ENCODE results near the gene LMTK3.
A peak's percentile ranks its signal among the peaks of the same experiment; 100 is the strongest.

LMTK3 gene

DNA sequence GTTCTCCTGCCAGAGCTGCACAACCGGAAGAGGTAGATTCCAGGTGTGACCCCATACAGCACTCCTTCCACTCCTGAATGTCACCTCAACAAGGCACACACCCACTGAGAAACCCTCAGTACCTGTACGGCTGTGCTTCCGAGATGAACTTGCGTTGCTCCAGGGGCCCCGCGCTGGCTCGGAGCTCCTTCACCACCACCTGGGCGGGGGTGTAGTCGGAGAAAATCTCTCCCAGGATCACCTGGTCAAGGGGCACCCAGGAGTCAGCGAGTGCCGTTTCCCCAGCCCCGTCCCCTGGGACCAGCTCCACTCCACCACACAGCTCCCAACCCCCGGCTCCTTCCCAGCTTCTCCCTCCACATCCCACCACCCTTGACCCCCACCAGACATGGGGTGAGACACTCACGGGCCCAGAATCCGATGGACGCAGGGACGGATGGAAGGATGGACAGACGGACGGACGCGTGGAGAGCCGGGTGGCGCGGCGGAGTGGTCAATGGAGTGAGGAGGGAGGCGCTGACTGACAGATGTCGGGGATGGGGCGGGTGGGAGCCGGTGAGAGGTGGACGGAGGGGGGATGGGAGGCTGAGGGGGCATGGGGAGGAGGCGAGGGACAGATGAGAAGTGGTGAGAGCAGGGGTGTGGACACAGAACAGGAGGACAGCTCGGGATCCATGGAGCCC is 2.8 kb downstream of the LMTK3 start:
- no peak for DNase-seq (ENCODE audit: low read depth in 2 of 2)

DNA sequence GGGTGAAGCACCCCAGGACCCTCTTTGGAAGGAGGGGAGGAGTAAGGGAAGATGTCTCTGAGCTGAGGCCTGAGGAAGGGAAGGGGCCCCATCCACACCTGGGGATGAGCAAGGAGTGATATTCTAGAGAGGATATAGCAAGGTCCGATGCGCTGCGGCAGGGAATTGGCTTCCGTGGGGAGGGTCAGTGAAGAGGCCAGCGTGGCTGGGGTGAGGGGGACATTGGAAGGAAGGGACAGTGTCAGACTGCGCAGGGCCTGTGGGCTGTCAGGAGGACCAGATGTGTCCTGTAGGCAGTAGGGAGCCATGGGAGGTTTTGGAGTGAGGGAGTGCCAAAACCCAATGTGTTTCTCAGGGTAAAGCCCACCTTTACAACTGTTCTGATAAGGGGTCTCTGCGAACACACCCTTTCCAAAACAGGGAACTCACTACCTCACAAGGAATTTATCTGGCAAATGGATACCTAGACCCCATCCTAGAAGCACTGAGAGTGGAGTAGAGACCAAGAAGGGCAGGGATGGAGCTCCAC is 3.7 kb downstream of the LMTK3 start:
- DNase-seq (ENCODE audit: low read depth in 2 of 2): no peak

GRCh38 chr19:48506138-48506733 is 5.4 kb downstream of the LMTK3 start:
- no peak for DNase-seq (ENCODE audit: low read depth in 2 of 2)

GRCh38 chr19:48502350-48503018 is 9.2 kb downstream of the LMTK3 start:
- DNase-seq (ENCODE audit: low read depth in 2 of 2): no peak

DNA sequence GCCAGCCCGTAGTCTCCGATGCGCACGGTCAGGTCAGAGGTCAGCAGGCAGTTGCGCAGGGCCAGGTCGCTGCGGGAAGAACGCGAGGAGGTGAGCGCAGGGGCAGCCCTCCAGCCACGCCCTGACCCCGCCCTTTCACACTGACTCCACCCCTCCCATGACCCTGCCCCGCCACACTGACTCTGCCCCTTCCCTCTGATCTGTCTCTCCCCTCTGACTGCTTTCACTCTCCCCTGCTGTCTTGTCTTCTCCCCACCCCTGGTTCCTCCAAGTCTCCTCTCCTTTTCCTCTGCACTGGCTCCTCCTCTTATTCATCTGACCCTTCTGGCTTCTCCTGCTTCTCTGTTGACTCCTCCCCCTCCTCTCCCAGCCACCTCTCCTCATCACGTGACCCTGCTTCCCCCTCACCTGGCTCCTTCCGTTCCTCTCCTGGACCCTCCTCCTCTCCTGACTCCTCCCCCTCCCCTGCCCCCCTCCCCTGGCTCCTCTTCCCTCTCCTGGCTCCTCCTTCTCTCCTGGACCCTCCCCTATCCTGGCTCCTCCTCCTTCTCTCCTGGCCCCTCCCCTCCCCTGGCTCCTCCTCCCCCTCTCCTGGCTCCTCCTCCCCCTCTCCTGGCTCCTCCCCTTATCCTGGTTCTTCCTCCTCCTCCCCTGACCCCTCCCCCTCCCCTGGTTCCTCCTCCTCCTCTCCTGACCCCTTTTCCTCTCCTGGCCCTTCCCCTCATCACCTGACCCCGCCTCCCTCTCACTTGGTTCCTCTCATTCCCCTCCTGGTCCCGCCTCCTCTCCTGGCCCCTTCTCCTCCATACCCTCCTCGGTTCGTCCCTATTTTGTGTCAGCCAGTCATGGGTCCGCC is 9.9 kb downstream of the LMTK3 start:
- DNase-seq (ENCODE audit: low read depth in 2 of 2): peak; percentile 65 to 66

DNA sequence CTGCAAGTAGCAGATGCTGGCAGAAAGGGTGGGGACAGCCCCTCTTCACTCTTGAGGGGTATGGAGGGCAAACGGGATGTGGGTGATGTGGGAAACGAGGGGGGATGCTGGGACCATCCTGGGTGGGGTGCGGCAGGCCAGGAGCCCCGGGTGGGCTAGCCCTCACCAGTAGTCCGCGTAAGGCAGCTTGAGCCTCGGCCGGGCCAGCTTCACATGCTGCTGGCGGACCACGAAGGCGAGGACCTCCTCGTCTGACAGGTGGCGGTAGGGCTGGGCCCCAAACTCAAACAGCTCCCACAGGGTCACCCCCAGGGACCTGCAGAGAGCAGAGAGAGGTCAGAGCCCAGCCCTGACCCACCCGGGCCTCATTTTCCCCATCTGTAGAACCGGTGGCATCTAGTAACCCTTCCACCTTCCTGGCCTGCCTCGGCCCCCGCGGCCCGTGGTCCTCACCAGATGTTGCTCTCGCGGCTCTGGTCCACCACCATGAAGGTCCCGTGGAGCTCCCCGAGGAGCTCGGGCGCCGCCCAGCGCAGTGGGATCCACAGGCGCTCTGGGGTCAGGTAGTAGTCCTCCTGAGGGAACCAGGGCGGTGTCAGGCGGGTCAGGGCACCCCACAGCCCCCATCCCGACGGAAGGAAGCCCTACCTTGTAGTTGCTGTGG is 10.7 kb downstream of the LMTK3 start:
- DNase-seq (ENCODE audit: low read depth in 2 of 2): no peak

DNA sequence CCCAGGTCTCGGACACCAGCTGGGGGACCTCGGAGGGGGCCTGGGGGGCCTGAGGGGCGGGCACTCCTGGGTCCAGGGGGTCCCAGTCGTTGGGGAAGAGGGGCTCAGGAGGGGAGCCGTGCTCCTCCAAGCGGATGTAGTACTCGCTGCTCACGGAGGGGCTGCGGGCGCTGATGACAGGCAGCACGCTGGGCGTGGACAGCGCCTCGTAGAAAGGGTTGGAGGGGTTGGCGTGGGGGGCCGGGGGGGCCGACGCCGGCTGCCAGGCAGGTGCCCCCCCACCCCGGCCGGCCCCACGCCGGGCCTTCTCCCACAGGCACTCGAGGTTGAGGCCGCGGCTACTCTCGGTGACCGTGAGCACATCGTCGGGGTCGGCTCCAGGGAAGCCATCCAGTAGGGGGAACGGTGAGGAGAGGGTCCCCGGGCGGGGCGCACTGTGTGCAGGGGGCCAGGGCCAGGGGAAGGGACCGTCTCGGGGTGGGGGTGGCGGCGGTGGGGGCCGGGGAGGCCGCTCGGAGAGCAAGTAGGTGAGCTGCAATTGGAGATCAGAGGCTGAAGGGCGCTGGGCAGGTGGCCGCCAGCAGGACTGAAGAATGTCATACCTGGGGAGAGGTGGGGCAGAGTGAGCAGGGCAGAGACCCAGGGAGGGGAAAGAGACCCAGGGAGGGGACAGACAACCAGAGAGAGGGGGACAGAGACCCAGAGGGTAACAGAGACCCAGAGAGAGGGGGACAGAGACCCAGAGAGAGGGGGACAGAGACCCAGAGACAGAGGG is 12.1 kb downstream of the LMTK3 start:
- no peak for DNase-seq (ENCODE audit: low read depth in 2 of 2)

GRCh38 chr19:48498595-48499311 is 12.9 kb downstream of the LMTK3 start:
- no peak for DNase-seq (ENCODE audit: low read depth in 2 of 2)

DNA sequence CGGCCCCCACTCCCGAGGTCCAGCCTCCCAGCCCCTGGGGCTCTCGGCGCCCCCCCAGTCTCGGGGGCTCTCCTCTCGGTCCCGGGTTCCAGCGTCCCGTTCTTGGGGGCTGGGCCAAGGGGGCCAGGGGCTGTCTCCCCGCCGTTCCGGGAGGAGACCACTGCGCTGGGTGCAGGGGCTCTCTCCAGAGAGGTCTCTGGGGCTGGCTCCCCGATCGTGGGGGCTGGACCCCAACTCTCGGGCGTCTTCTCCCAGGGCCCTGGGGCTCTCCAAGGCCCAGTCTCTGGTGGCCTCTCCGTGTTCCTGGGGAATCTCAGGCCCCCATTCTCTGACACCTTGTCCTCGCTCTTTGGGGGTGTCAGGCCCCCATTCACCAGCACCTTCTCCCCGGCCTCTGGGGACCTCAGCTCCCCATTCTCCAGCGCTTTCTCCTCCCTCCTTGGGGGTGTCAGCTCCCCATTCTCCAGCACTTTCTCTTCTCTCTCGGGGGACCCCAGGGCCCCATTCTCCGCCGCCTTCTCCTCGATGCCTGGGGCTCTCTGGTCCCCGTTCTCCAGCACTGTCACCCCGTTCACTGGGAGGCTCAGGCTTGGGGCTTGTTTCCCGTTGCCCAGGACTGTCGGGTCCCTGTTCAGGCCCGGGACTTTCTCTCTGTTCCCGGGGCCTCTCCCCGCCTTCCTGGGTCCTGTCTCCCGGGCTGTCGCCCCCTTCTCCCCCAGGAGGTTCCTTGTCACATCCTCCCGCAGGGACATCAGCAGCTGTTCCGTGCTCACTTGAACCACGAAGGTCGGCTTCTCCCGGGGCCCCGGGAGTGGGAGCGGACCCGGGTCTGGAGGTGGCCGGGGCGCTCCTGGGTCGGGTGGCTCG is 13.7 kb downstream of the LMTK3 start:
- no peak for DNase-seq (ENCODE audit: low read depth in 2 of 2)

DNA sequence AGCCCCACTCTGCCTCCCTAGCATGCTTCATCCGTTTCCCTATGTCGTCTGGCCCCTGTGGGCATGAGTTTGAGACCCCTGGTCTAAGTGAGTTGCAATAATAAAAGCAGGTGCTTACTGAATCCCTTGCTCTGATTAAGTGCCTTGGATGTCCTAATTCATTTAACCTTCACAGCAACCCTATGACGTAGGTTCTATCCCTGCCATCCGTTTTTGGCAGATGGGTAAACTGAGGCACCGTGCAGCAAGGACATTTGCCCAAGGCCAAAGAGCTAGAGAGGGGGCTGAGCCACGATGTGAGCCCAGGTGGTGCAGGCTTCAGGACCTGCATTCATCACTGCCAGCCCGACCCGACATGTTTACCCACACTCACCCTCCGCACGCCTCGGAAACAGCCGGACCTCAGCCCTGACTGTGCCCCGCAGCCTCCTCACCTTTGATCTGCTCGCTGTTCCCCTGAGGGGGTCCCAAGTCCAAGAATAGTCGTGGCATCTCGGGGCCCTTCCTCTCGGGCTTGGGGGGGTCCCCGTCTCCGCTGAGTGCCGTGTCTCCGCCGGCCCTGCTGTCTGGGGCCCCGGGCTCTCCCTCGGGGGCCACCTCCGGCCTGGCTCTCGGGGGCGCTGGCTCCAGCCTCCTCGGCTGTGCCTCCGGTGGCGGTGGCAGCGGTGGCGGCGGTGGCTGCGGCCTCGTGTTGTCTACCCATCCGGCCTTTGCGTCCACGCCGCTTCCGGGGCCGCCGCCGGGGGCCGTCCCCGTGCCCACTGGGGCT is 14.5 kb downstream of the LMTK3 start:
- DNase-seq (ENCODE audit: low read depth in 2 of 2): no peak

DNA sequence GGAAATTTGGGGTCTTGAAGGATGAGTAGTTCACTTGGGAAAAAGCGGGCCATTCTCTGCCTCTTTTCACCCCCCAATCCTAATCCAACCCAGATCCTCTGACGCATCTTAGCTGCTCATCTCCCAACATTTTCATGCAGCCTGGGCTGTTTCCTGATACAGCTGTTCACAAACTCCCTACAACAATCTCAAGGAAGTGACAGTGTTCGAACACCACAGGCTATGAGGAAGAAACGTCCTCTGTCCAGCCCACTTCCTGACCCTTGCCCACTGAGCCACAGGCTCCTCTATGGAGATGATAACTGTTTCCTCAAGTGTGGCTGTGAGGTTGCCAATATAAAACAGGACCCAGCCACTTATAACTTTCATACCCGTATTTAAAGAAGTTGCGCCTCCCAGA is 16.2 kb downstream of the LMTK3 start:
- DNase-seq (ENCODE audit: low read depth in 2 of 2): no peak

GRCh38 chr19:48493718-48494401 is 17.8 kb downstream of the LMTK3 start:
- no peak for DNase-seq (ENCODE audit: low read depth in 2 of 2)

- peak; percentile 76 to 93 for DNase-seq (ENCODE audit: low read depth in 2 of 2)
These were observed 18.5 kb downstream of the LMTK3 start for GRCh38 chr19:48492925-48493717.

- DNase-seq (ENCODE audit: low read depth in 2 of 2): no peak
These were observed 19.9 kb downstream of the LMTK3 start for GRCh38 chr19:48491793-48492123.

GRCh38 chr19:48490981-48491792 is 20.4 kb downstream of the LMTK3 start:
- DNase-seq (ENCODE audit: low read depth in 2 of 2): peak in 1 of 2 donors; percentile 42

GRCh38 chr19:48489608-48490216 is 21.9 kb downstream of the LMTK3 start:
- DNase-seq (ENCODE audit: low read depth in 2 of 2): peak; percentile 76 to 84

Data from stimulated activated CD4-positive, alpha-beta T cell treated with anti-CD3 and anti-CD28 coated beads, Interleukin-4, amount 100 ng/mL, for 48 hours (primary cell).